HCT116 (cell line): Measurements from ENCODE around the gene CNKSR1. TPM values are rescaled to one million over a fixed set of nuclear protein-coding genes. Genes with fewer than 3 reads are reported as not detected.

Experiments
- ATAC-seq: fragments of 200-7000 bp; cut with Tn5 transposase; 2 replicates; pipeline ENCODE4 v1.9.1; 2020; ENCODE audit warnings: mild to moderate bottlenecking, moderate library complexity
- BruUV-seq: library from RNA; stranded (reverse); fragments of 400-500 nt; replicated peaks from 2 replicates; lab custom pipeline; 2021; lab: Mats Ljungman, UMichigan
- CTCF ChIA-PET: fragments of 300-600 bp; sonication (Branson Sonifier 250); formaldehyde crosslinking; loops from one replicate; lab custom pipeline; 2021; ENCODE audit warnings: antibody characterized with exemption; lab: Charles Lee
- POLR2A ChIA-PET: fragments of 300-600, 350-600 bp; sonication (Branson Sonifier 250); formaldehyde crosslinking; loops from one replicate; lab custom pipeline; 2021; ENCODE audit warnings: antibody characterized with exemption; lab: Charles Lee
- RAD21 ChIA-PET, 2 experiments: fragments of 300-600 bp; sonication (Branson Sonifier 250); formaldehyde crosslinking; loops; one replicate each; lab custom pipeline; 2023; ENCODE audit warnings: low total read pairs in 2 of 2; ENCODE audit not compliant: uncharacterized antibody in 2 of 2, unreplicated experiment in 2 of 2, low non-redundant PET in 1 of 2; lab: Charles Lee
- DNase-seq: peaks from one replicate; pipeline ENCODE4 v3.0.0-alpha.2; 2010; ENCODE audit warnings: low read depth, low spot score
- H2AFZ ChIP-seq: fragments of 200-600 bp; shearing (Covaris generic), sonication (generic); 2 replicates; pipeline ENCODE4 v1.6.1; 2017; ENCODE audit warnings: low read depth, mixed run types, mixed read lengths, antibody characterized with exemption, low read length; ENCODE audit not compliant: poor library complexity, severe bottlenecking
- H3K27ac ChIP-seq: 2 replicates; pipeline ENCODE4 v1.5.1; 2012; ENCODE audit warnings: low read depth, low read length
- H3K27me3 ChIP-seq: fragments of 200-600 bp; sonication (generic); 2 replicates; pipeline ENCODE4 v1.6.1; 2016; ENCODE audit warnings: mixed run types, low read length, mixed read lengths; ENCODE audit not compliant: insufficient read depth
- H3K36me3 ChIP-seq, 2 experiments: fragments of 200-500 bp in 1 of 2; fragments of 200-600 bp in 1 of 2; sonication (Bioruptor generic) in 1 of 2; sonication (generic) in 1 of 2; 2 replicates each; pipeline versions ENCODE4 v1.5.1 to v1.6.1; 2014 to 2016; ENCODE audit warnings: low read length in 2 of 2, inconsistent platforms in 1 of 2, mixed read lengths in 1 of 2, mixed run types in 1 of 2; ENCODE audit not compliant: insufficient read depth in 2 of 2, control insufficient read depth in 1 of 2
- H3K4me1 ChIP-seq, 2 experiments: fragments of 200-600 bp in 1 of 2; sonication (generic) in 1 of 2; 2 replicates each; pipeline versions ENCODE4 v1.5.1 to v1.6.1; 2012 to 2017; ENCODE audit warnings: low read length in 2 of 2, inconsistent platforms in 1 of 2, mild to moderate bottlenecking in 1 of 2, mixed read lengths in 1 of 2, mixed run types in 1 of 2, moderate library complexity in 1 of 2; ENCODE audit not compliant: insufficient read depth in 2 of 2, control insufficient read depth in 1 of 2
- H3K4me2 ChIP-seq: fragments of 200-600 bp; sonication (generic); 2 replicates; pipeline ENCODE4 v1.6.1; 2017; ENCODE audit warnings: mixed run types, low read length, mixed read lengths
- H3K4me3 ChIP-seq, 2 experiments: fragments of 200-600 bp in 1 of 2; sonication (generic) in 1 of 2; replicated peaks in 1 of 2; 2 replicates each; pipeline ENCODE4 v1.5.1; 2011 to 2016; ENCODE audit warnings: low read length in 2 of 2, control low read depth in 1 of 2, low read depth in 1 of 2, mild to moderate bottlenecking in 1 of 2, mixed read lengths in 1 of 2, mixed run types in 1 of 2
- H3K79me2 ChIP-seq: fragments of 200-600 bp; sonication (generic); 2 replicates; pipeline ENCODE4 v1.6.1; 2017; ENCODE audit warnings: mild to moderate bottlenecking, mixed run types, low read length, moderate library complexity, mixed read lengths; ENCODE audit not compliant: insufficient read depth
- H3K9ac ChIP-seq: fragments of 200-600 bp; sonication (generic); 2 replicates; pipeline ENCODE4 v1.6.1; 2016; ENCODE audit warnings: low read length, mixed read lengths
- H3K9me2 ChIP-seq: fragments of 200-600 bp; sonication (generic), shearing (Covaris generic); 2 replicates; pipeline ENCODE4 v1.6.1; 2017; ENCODE audit warnings: mixed run types, mild to moderate bottlenecking, moderate library complexity; ENCODE audit not compliant: insufficient read depth
- H3K9me3 ChIP-seq, 2 experiments: fragments of 200-500 bp in 1 of 2; fragments of 200-600 bp in 1 of 2; sonication (Bioruptor generic) in 1 of 2; sonication (generic) in 1 of 2; 2 replicates each; pipeline ENCODE4 v1.6.1; 2014 to 2017; ENCODE audit warnings: low read length in 2 of 2, mixed read lengths in 2 of 2, inconsistent platforms in 1 of 2, low read depth in 1 of 2, mild to moderate bottlenecking in 1 of 2, mixed run types in 1 of 2, moderate library complexity in 1 of 2; ENCODE audit not compliant: control insufficient read depth in 1 of 2, insufficient read depth in 1 of 2
- H4K20me1 ChIP-seq: fragments of 200-600 bp; sonication (generic), shearing (Covaris generic); 2 replicates; pipeline ENCODE4 v1.6.1; 2017; ENCODE audit warnings: mixed run types, mild to moderate bottlenecking, moderate library complexity; ENCODE audit not compliant: insufficient read depth
- CTCF ChIP-seq, 3 experiments: fragments of 200-600 bp in 1 of 3; sonication (generic) in 1 of 3; IDR thresholded peaks in 2 of 3; conservative IDR thresholded peaks in 1 of 3; 2 replicates each; pipeline ENCODE4 v1.5.1; 2012 to 2017; ENCODE audit warnings: low read depth in 2 of 3, low read length in 2 of 3, antibody characterized with exemption in 1 of 3, borderline replicate concordance in 1 of 3, control low read depth in 1 of 3, mild to moderate bottlenecking in 1 of 3, mixed read lengths in 1 of 3, mixed run types in 1 of 3, moderate library complexity in 1 of 3; ENCODE audit not compliant: insufficient read depth in 1 of 3
- ZBTB33 ChIP-seq: IDR thresholded peaks from 2 replicates; pipeline ENCODE4 v1.6.1; 2011; ENCODE audit warnings: mild to moderate bottlenecking, low read length, moderate library complexity; ENCODE audit not compliant: insufficient replicate concordance; ENCODE audit errors: extremely low read depth
- intact Hi-C: fragments of 100-400 bp; cut with micrococcal nuclease; formaldehyde crosslinking; loops from 2 replicates; pipeline ENCODE4 v1.10.0; 2022
- total RNA-seq: library from RNA; stranded (reverse); gene quantifications from one replicate; pipeline ENCODE4 v1.2.1, GENCODE V29; 2021; ENCODE audit not compliant: unreplicated experiment

The CNKSR1 gene
- total RNA-seq, 1 experiment from 2014 or later = 26.6 TPM

- no peaks in the 10 kb centered on the region for H3K9me3 ChIP-seq
- DNase-seq = no peak
- RAD21 ChIA-PET = interaction anchor here in 1 of 2 experiments (0.6 kb wide), 1 partner anchor 156 kb away, joined by 4 read pairs; no protein-coding TSS in a partner anchor
- no peaks in the 10 kb centered on the region for H4K20me1 ChIP-seq
- POLR2A ChIA-PET = no interaction called here
- no peak overlapping the region for H3K9ac ChIP-seq
- H2AFZ ChIP-seq = no peak overlapping the region
- no TSS peak for BruUV-seq
- CTCF ChIA-PET = interaction anchor here (2.6 kb wide), 2 partner anchors 12 to 44 kb away, joined by 13 to 16 read pairs; partner anchors contain the start of genes CEP85 and CNKSR1
- no peaks in the 10 kb centered on the region; a peak in 1 of 4 replicates for H3K36me3 ChIP-seq
- H3K27ac ChIP-seq = no peak overlapping the region
- no peaks in the 10 kb centered on the region for H3K79me2 ChIP-seq
- TF ChIP-seq ZBTB33 (no peak), CTCF (IDR thresholded peaks at IDR 0.05 in 2 of 3, conservative IDR thresholded peaks at IDR 0.05 in 1 of 3; ENCODE audit: borderline replicate concordance in 1 of 3, insufficient read depth in 1 of 3, low read depth in 2 of 3, low read length in 2 of 3) (0 out of 6 replicates have a peak, but pooled peaks of 1 of the 3 experiments have one; percentile 17)
- TF ChIP-seq, all 23 proteins: peak for 1
- ATAC-seq = peak; percentile 20; the same call in 1 of the 2 replicates
- intact Hi-C loops = no loop called here
- Histone ChIP-seq H3K4me1 (no peaks in the 10 kb centered on the region), H3K4me2 (no peak overlapping the region), H3K27me3 (no peaks in the 10 kb centered on the region), H3K9me2 (no peaks in the 10 kb centered on the region), H3K4me3 (no peak overlapping the region)
Observed at GRCh38 chr1:26189751-26190275, 12.5 kb downstream of the CNKSR1 start.
